Measurements from ENCODE around the gene MFAP5.

MFAP5 gene

GRCh38 chr12:8647968-8648367 lies 14.7 kb downstream of the MFAP5 start:
- no peak for DNase-seq (ENCODE audit: low read depth)
- no peak for TF ChIP-seq CTCF (IDR thresholded peaks at IDR 0.05; ENCODE audit: insufficient read depth, low read depth, low read length, missing control alignments)
- no peak overlapping the region for H3K4me3 ChIP-seq (ENCODE audit: low read depth, low read length)

- peak; percentile 90 for DNase-seq (ENCODE audit: low read depth)
These were observed 18.0 kb downstream of the MFAP5 start for GRCh38 chr12:8644345-8645248.

GRCh38 chr12:8642775-8643174 lies 19.9 kb downstream of the MFAP5 start:
- no peak for TF ChIP-seq CTCF (IDR thresholded peaks at IDR 0.05; ENCODE audit: insufficient read depth, low read depth, low read length, missing control alignments)
- no peak overlapping the region for H3K4me3 ChIP-seq (ENCODE audit: low read depth, low read length)
- no peak for DNase-seq (ENCODE audit: low read depth)

More at GRCh38 chr12:8644345-8645248, 18.0 kb downstream of the MFAP5 start:
- no peak for TF ChIP-seq CTCF (IDR thresholded peaks at IDR 0.05; ENCODE audit: insufficient read depth, low read depth, low read length, missing control alignments)
- peak overlapping the region; percentile 44 for H3K4me3 ChIP-seq (ENCODE audit: low read depth, low read length)

GRCh38 chr12:8639936-8640335 lies 22.7 kb downstream of the MFAP5 start:
- DNase-seq (ENCODE audit: low read depth), result no peak
- no peak for TF ChIP-seq CTCF (IDR thresholded peaks at IDR 0.05; ENCODE audit: insufficient read depth, low read depth, low read length, missing control alignments)
- H3K4me3 ChIP-seq (ENCODE audit: low read depth, low read length), result no peak overlapping the region

GRCh38 chr12:8638951-8639350 lies 23.7 kb downstream of the MFAP5 start:
- DNase-seq (ENCODE audit: low read depth), result no peak
- no peak for TF ChIP-seq CTCF (IDR thresholded peaks at IDR 0.05; ENCODE audit: insufficient read depth, low read depth, low read length, missing control alignments)
- H3K4me3 ChIP-seq (ENCODE audit: low read depth, low read length), result no peak overlapping the region

- no peak for DNase-seq (ENCODE audit: low read depth)
- TF ChIP-seq CTCF (IDR thresholded peaks at IDR 0.05; ENCODE audit: insufficient read depth, low read depth, low read length, missing control alignments), result no peak
- no peak overlapping the region for H3K4me3 ChIP-seq (ENCODE audit: low read depth, low read length)
These were observed 25.0 kb downstream of the MFAP5 start for GRCh38 chr12:8637666-8638065.
